Ovary (tissue), 3 donors: ENCODE data around the gene TRIP11.

Experiments used
- EP300 ChIP-seq: sonication (generic); formaldehyde crosslinking; IDR thresholded peaks from one replicate; pipeline ENCODE4 v1.6.1; 2017; ENCODE audit warnings: antibody characterized with exemption
- POLR2A ChIP-seq: fragments of 450-650 bp; IDR thresholded peaks from one replicate; pipeline ENCODE4 v1.6.1; 2017; ENCODE audit warnings: antibody characterized with exemption, mild to moderate bottlenecking, moderate library complexity
- TF ChIP-seq, protein P1 (sequence below), 3 donors: fragments of 450-650 bp in 2 of 3; fragments of 200-600 bp in 1 of 3; IDR thresholded peaks; one replicate each; pipeline versions ENCODE4 v1.5.1 to v1.8.0; 2016 to 2022; ENCODE audit warnings: antibody characterized with exemption in 3 of 3, mild to moderate bottlenecking in 1 of 3
- donor health status: DM: no; HTN: no; CAD: no.

DNA sequence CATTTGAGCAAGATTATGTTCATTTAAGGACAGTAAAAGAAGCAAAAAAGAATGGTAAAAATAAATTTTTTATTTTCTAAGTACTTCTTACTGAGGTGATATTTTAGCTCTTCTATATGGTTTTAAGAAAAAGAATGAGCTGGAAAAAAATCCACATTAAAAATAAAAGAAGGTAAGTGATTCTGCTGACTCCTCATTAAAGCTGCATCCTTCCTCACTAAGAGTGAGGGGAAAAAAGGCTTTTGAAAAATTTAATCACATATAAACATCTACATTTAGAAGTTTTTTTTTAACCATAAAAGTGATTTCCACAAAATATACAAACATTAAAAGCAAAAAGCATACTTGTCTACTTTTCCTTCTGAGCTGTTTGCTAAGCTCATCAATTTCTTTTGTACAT, 64.1 kb downstream of the TRIP11 start:
- no peak for TF ChIP-seq POLR2A
- TF ChIP-seq, protein P1, sequence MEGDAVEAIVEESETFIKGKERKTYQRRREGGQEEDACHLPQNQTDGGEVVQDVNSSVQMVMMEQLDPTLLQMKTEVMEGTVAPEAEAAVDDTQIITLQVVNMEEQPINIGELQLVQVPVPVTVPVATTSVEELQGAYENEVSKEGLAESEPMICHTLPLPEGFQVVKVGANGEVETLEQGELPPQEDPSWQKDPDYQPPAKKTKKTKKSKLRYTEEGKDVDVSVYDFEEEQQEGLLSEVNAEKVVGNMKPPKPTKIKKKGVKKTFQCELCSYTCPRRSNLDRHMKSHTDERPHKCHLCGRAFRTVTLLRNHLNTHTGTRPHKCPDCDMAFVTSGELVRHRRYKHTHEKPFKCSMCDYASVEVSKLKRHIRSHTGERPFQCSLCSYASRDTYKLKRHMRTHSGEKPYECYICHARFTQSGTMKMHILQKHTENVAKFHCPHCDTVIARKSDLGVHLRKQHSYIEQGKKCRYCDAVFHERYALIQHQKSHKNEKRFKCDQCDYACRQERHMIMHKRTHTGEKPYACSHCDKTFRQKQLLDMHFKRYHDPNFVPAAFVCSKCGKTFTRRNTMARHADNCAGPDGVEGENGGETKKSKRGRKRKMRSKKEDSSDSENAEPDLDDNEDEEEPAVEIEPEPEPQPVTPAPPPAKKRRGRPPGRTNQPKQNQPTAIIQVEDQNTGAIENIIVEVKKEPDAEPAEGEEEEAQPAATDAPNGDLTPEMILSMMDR (IDR thresholded peaks at IDR 0.05) = no peak
- no peak for TF ChIP-seq EP300
